IMR-90 (cell line): ENCODE results near the gene AFAP1L2.

Source experiments
- BHLHE40 ChIP-seq: fragments of 150-350 bp; IDR thresholded peaks from 2 replicates; pipeline ENCODE4 v1.6.1; 2016; ENCODE audit warnings: mild to moderate bottlenecking, low read depth, low read length
- CEBPB ChIP-seq: IDR thresholded peaks from 2 replicates; pipeline ENCODE4 v1.6.1; 2012; ENCODE audit warnings: low read depth, low read length, improper control_type of control experiment
- CHD1 ChIP-seq: IDR thresholded peaks from 2 replicates; pipeline ENCODE4 v1.6.1; 2012; ENCODE audit warnings: low read depth, low read length, improper control_type of control experiment
- ELK1 ChIP-seq: fragments of 150-350 bp; IDR thresholded peaks from 2 replicates; pipeline ENCODE4 v1.6.1; 2016; ENCODE audit warnings: low read depth, mild to moderate bottlenecking, low read length, moderate library complexity, borderline replicate concordance
- FOS ChIP-seq: fragments of 150-350 bp; IDR thresholded peaks from 2 replicates; pipeline ENCODE4 v1.6.1; 2016; ENCODE audit warnings: low read depth, low read length
- MAZ ChIP-seq: IDR thresholded peaks from 2 replicates; pipeline ENCODE4 v1.6.1; 2012; ENCODE audit warnings: low read depth, mild to moderate bottlenecking, low read length, improper control_type of control experiment, moderate library complexity, borderline replicate concordance
- NFE2L2 ChIP-seq: fragments of 150-350 bp; IDR thresholded peaks from 2 replicates; pipeline ENCODE4 v1.6.1; 2016; ENCODE audit warnings: low read depth, mild to moderate bottlenecking, low read length
- POLR2A ChIP-seq: IDR thresholded peaks from 2 replicates; pipeline ENCODE4 v1.6.1; 2012; ENCODE audit warnings: mild to moderate bottlenecking, low read depth, low read length
- RAD21 ChIP-seq: IDR thresholded peaks from 2 replicates; pipeline ENCODE4 v1.6.1; 2012; ENCODE audit warnings: low read length, improper control_type of control experiment
- RCOR1 ChIP-seq: IDR thresholded peaks from 2 replicates; pipeline ENCODE4 v1.6.1; 2012; ENCODE audit warnings: mild to moderate bottlenecking, low read length, improper control_type of control experiment; ENCODE audit not compliant: insufficient replicate concordance
- RFX5 ChIP-seq: IDR thresholded peaks from 2 replicates; pipeline ENCODE4 v1.8.0; 2012; ENCODE audit warnings: low read depth, mild to moderate bottlenecking, low read length, moderate library complexity
- SMC3 ChIP-seq: fragments of 150-350 bp; IDR thresholded peaks from 2 replicates; pipeline ENCODE4 v1.6.1; 2016; ENCODE audit warnings: low read depth, mild to moderate bottlenecking, antibody characterized with exemption, low read length, moderate library complexity
- TF ChIP-seq, protein P1 (sequence below): fragments of 150-350 bp; IDR thresholded peaks from 2 replicates; pipeline ENCODE4 v1.6.1; 2017; ENCODE audit warnings: mild to moderate bottlenecking, antibody characterized with exemption, low read length, low read depth
- TF ChIP-seq, protein P2 (sequence below): conservative IDR thresholded peaks from 2 replicates; pipeline ENCODE4 v1.5.1; 2012; ENCODE audit warnings: mild to moderate bottlenecking, low read depth, low read length, improper control_type of control experiment

- TF ChIP-seq POLR2A (no peak), RFX5 (no peak), CEBPB (no peak), FOS (no peak), SMC3 (no peak), RAD21 (no peak), RCOR1 (no peak), MAZ (no peak), CHD1 (no peak), NFE2L2 (no peak), ELK1 (no peak), BHLHE40 (no peak)
- TF ChIP-seq, protein P1, sequence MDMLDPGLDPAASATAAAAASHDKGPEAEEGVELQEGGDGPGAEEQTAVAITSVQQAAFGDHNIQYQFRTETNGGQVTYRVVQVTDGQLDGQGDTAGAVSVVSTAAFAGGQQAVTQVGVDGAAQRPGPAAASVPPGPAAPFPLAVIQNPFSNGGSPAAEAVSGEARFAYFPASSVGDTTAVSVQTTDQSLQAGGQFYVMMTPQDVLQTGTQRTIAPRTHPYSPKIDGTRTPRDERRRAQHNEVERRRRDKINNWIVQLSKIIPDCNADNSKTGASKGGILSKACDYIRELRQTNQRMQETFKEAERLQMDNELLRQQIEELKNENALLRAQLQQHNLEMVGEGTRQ: no peak
- TF ChIP-seq, protein P2, sequence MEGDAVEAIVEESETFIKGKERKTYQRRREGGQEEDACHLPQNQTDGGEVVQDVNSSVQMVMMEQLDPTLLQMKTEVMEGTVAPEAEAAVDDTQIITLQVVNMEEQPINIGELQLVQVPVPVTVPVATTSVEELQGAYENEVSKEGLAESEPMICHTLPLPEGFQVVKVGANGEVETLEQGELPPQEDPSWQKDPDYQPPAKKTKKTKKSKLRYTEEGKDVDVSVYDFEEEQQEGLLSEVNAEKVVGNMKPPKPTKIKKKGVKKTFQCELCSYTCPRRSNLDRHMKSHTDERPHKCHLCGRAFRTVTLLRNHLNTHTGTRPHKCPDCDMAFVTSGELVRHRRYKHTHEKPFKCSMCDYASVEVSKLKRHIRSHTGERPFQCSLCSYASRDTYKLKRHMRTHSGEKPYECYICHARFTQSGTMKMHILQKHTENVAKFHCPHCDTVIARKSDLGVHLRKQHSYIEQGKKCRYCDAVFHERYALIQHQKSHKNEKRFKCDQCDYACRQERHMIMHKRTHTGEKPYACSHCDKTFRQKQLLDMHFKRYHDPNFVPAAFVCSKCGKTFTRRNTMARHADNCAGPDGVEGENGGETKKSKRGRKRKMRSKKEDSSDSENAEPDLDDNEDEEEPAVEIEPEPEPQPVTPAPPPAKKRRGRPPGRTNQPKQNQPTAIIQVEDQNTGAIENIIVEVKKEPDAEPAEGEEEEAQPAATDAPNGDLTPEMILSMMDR: no peak
Measured at GRCh38 chr10:114258274-114258840, 145.9 kb downstream of the AFAP1L2 start.
